Measurements from ENCODE around the gene PGM1. TPM values are rescaled to one million over a fixed set of nuclear protein-coding genes. Genes with fewer than 3 reads are reported as not detected.

PGM1 gene
- total and polyA plus RNA-seq, 2 donors = 52.7 to 61.4 TPM

DNA sequence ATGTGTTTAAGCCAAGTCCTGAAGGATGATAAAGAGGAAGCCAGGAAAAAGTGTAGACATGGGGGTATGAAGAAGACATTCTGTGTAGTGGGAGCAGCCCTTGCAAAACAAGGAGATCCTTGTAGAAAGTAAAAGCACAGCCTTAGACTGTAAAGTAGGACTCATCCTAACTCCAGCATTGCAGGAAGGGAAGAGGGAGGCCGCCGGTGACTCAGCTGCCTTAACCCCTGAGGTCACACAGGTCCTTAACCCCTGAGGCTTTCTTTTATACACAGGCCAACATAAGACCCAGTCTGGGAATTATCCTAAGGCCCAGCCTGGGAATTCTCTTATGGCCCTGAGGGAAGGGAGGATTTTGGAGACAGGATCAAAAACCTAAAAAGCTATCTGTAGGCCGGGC, 18.0 kb downstream of the PGM1 start:
- Histone ChIP-seq H3K4me3 (ENCODE audit: low read depth, low read length) (no peak overlapping the region), H3K27ac (ENCODE audit: low read depth) (no peak overlapping the region), H3K36me3 (ENCODE audit: insufficient read depth) (no peaks in the 10 kb centered on the region), H3K4me1 (ENCODE audit: insufficient read depth) (no peaks in the 10 kb centered on the region)
- DNase-seq (ENCODE audit: extremely low spot score) = no peak
- 72% methylated on average over 3 of the region's 3 CpGs for WGBS

DNA sequence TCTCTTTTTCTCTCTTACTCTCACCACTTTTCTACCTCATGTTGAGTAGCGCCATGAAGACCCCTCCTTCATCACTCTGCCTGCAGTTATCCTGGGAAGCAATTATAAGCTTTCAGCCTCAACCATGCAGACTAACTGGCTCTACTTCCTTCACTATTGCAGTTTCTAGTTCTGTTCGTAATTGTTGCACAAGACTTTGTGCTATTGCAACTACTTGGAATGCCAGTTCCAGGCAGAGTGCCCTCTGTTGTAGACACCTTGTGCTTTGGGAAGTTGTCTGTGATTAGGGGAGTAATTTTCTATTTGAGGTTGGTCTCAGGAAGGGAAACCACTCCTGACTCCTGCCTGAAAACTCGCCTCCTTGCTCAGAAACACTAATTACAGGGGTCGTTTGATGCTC, 19.4 kb downstream of the PGM1 start:
- DNase-seq (ENCODE audit: extremely low spot score) = no peak
- no peak overlapping the region for H3K4me3 ChIP-seq (ENCODE audit: low read depth, low read length)
- 94% methylated on average over 4 of the region's 4 CpGs for WGBS
- no peaks in the 10 kb centered on the region for H3K36me3 ChIP-seq (ENCODE audit: insufficient read depth)
- H3K4me1 ChIP-seq (ENCODE audit: insufficient read depth) = no peaks in the 10 kb centered on the region
- no peak overlapping the region for H3K27ac ChIP-seq (ENCODE audit: low read depth)

DNA sequence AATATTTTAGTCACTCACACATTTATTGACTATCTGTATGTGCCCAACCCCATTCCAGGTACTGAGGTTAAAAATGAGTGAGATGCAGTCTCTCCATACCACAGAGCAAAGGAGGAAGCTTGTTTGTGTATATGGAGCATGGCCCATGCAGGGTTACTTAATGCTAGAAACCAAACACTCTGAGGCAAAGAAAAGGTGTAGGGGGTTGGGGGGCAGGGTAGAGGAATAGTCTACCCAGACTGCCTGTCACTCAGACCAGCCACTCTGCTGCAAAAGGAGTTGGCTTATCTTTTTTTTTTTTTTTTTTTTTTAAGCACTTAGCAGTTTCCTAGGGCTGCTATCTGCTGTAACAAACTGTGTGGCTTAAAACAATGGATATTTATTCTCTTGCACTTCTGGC, 19.8 kb downstream of the PGM1 start:
- H3K27ac ChIP-seq (ENCODE audit: low read depth) = no peak overlapping the region

DNA sequence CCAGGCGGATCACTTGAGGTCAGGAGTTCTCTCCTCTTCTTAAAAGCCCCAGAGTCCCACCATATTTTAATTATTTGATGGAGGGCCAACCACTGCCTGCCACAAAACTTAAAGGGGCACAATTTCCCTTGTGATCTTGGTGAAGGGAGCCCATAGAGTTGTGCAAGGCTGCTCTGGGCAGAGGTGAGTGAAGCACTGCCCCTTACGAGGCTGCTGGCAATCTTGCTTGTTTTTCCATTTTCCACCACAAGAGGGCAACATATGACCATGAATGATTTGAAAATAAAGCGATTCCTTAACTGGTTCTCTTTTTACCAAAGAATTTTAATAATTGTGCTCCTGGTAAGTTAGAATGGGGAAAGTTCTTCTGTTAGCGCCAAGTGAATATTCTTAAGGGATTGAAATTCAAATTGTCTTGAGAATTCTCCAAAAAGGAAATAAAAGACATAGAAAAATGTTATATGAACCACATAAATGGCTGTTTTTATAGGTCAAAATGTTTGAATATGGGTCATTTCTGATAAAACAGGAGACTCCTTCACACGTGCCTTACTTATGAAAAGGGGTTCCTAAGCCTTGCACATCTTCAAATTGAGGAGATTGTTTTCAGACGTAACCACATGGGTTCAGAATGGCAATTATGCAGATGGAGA, 22.7 kb downstream of the PGM1 start:
- no peak overlapping the region for H3K27ac ChIP-seq (ENCODE audit: low read depth)
- peak; percentile 59 for DNase-seq (ENCODE audit: extremely low spot score)
- no peaks in the 10 kb centered on the region for H3K36me3 ChIP-seq (ENCODE audit: insufficient read depth)
- no peak overlapping the region for H3K4me3 ChIP-seq (ENCODE audit: low read depth, low read length)
- H3K4me1 ChIP-seq (ENCODE audit: insufficient read depth) = no peaks in the 10 kb centered on the region
- 37% methylated on average over 6 of the region's 6 CpGs for WGBS

More for the DNA sequence above, 19.8 kb downstream of the PGM1 start:
- no peaks in the 10 kb centered on the region for H3K4me1 ChIP-seq (ENCODE audit: insufficient read depth)
- no peak overlapping the region for H3K4me3 ChIP-seq (ENCODE audit: low read depth, low read length)
- no peaks in the 10 kb centered on the region for H3K36me3 ChIP-seq (ENCODE audit: insufficient read depth)
- no peak for DNase-seq (ENCODE audit: extremely low spot score)

GRCh38 chr1:63617450-63617849, 24.2 kb downstream of the PGM1 start:
- Histone ChIP-seq H3K27ac (ENCODE audit: low read depth) (no peak overlapping the region), H3K4me1 (ENCODE audit: insufficient read depth) (no peaks in the 10 kb centered on the region), H3K4me3 (ENCODE audit: low read depth, low read length) (no peak overlapping the region), H3K36me3 (ENCODE audit: insufficient read depth) (no peaks in the 10 kb centered on the region)
- no peak for DNase-seq (ENCODE audit: extremely low spot score)
- WGBS = 97% methylated on average over 6 of the region's 6 CpGs

GRCh38 chr1:63618011-63618410, 24.8 kb downstream of the PGM1 start:
- no peak overlapping the region for H3K4me3 ChIP-seq (ENCODE audit: low read depth, low read length)
- no peaks in the 10 kb centered on the region for H3K36me3 ChIP-seq (ENCODE audit: insufficient read depth)
- no peak overlapping the region for H3K27ac ChIP-seq (ENCODE audit: low read depth)
- no peak for DNase-seq (ENCODE audit: extremely low spot score)
- no peaks in the 10 kb centered on the region for H3K4me1 ChIP-seq (ENCODE audit: insufficient read depth)

GRCh38 chr1:63619558-63619957, 26.3 kb downstream of the PGM1 start:
- H3K27ac ChIP-seq (ENCODE audit: low read depth) = no peak overlapping the region
- 75% methylated on average over 4 of the region's 4 CpGs for WGBS

GRCh38 chr1:63620671-63621070, 27.5 kb downstream of the PGM1 start:
- WGBS = 96% methylated on average over 5 of the region's 5 CpGs
- H3K27ac ChIP-seq (ENCODE audit: low read depth) = no peak overlapping the region

More at GRCh38 chr1:63619558-63619957, 26.3 kb downstream of the PGM1 start:
- no peak overlapping the region for H3K4me3 ChIP-seq (ENCODE audit: low read depth, low read length)
- DNase-seq (ENCODE audit: extremely low spot score) = no peak
- no peaks in the 10 kb centered on the region for H3K4me1 ChIP-seq (ENCODE audit: insufficient read depth)
- H3K36me3 ChIP-seq (ENCODE audit: insufficient read depth) = no peaks in the 10 kb centered on the region

GRCh38 chr1:63621075-63621474, 27.9 kb downstream of the PGM1 start:
- Histone ChIP-seq H3K27ac (ENCODE audit: low read depth) (no peak overlapping the region), H3K4me1 (ENCODE audit: insufficient read depth) (no peaks in the 10 kb centered on the region), H3K4me3 (ENCODE audit: low read depth, low read length) (no peak overlapping the region), H3K36me3 (ENCODE audit: insufficient read depth) (no peaks in the 10 kb centered on the region)
- 75% methylated on average over 3 of the region's 3 CpGs for WGBS
- DNase-seq (ENCODE audit: extremely low spot score) = no peak

More at GRCh38 chr1:63620671-63621070, 27.5 kb downstream of the PGM1 start:
- Histone ChIP-seq H3K36me3 (ENCODE audit: insufficient read depth) (no peaks in the 10 kb centered on the region), H3K4me3 (ENCODE audit: low read depth, low read length) (no peak overlapping the region), H3K4me1 (ENCODE audit: insufficient read depth) (no peaks in the 10 kb centered on the region)
- DNase-seq (ENCODE audit: extremely low spot score) = no peak

DNA sequence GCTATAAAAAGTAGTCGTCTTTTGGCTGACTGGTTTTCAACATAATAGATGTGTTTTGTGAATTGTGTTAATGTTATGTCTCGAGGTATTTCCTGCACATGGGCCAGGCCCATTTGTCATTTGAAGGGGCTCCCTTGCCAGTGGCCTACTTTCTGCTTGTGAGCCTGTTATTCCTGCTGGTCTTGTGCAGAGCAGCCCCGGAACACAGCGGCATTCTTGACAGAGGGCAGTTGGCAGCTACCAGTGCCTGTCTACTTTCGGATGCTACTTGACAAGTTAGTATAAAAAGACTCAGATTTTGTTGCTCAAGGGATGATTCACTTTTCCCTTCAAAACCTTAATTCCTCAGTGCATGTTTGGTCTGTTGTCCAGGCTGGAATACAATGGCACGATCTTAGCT, 28.5 kb downstream of the PGM1 start:
- H3K4me3 ChIP-seq (ENCODE audit: low read depth, low read length) = no peak overlapping the region
- DNase-seq (ENCODE audit: extremely low spot score) = no peak
- H3K36me3 ChIP-seq (ENCODE audit: insufficient read depth) = no peaks in the 10 kb centered on the region
- WGBS = 47% methylated on average over 6 of the region's 6 CpGs
- H3K27ac ChIP-seq (ENCODE audit: low read depth) = no peak overlapping the region
- H3K4me1 ChIP-seq (ENCODE audit: insufficient read depth) = no peaks in the 10 kb centered on the region

GRCh38 chr1:63622849-63623566, 29.8 kb downstream of the PGM1 start:
- no peaks in the 10 kb centered on the region for H3K4me1 ChIP-seq (ENCODE audit: insufficient read depth)
- WGBS = 86% methylated on average over 7 of the region's 7 CpGs
- H3K36me3 ChIP-seq (ENCODE audit: insufficient read depth) = no peaks in the 10 kb centered on the region
- no peak overlapping the region for H3K4me3 ChIP-seq (ENCODE audit: low read depth, low read length)
- no peak overlapping the region for H3K27ac ChIP-seq (ENCODE audit: low read depth)
- no peak for DNase-seq (ENCODE audit: extremely low spot score)

DNA sequence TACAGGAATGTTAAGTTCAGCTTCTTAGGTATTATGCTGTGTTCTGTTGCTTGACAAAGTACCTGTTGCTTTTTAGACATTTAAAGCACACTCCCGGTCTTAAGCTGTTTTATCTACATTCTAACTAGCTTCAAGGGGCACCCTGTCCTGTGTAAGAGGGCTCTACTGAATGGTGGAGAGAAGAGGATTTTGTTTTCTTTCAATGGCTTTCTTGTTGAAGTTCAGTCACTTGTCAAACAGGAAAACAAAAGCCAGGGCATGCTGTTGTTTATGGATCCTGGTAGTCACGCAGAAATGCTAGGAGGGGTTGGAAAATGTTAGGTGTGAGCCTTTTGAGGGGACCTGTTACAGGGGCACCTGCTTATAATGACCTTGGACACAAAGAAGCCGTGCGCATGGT, 30.7 kb downstream of the PGM1 start:
- 93% methylated on average over 4 of the region's 4 CpGs for WGBS
- no peaks in the 10 kb centered on the region for H3K4me1 ChIP-seq (ENCODE audit: insufficient read depth)

GRCh38 chr1:63624911-63625310, 31.7 kb downstream of the PGM1 start:
- Histone ChIP-seq H3K4me3 (ENCODE audit: low read depth, low read length) (no peak overlapping the region), H3K4me1 (ENCODE audit: insufficient read depth) (no peaks in the 10 kb centered on the region), H3K27ac (ENCODE audit: low read depth) (no peak overlapping the region), H3K36me3 (ENCODE audit: insufficient read depth) (peaks cover 6% of the 10 kb centered on the region)
- 54% methylated on average over 1 of the region's 1 CpG for WGBS
- DNase-seq (ENCODE audit: extremely low spot score) = no peak

More for the DNA sequence above, 30.7 kb downstream of the PGM1 start:
- H3K27ac ChIP-seq (ENCODE audit: low read depth) = no peak overlapping the region
- no peaks in the 10 kb centered on the region for H3K36me3 ChIP-seq (ENCODE audit: insufficient read depth)
- no peak overlapping the region for H3K4me3 ChIP-seq (ENCODE audit: low read depth, low read length)
- no peak for DNase-seq (ENCODE audit: extremely low spot score)

DNA sequence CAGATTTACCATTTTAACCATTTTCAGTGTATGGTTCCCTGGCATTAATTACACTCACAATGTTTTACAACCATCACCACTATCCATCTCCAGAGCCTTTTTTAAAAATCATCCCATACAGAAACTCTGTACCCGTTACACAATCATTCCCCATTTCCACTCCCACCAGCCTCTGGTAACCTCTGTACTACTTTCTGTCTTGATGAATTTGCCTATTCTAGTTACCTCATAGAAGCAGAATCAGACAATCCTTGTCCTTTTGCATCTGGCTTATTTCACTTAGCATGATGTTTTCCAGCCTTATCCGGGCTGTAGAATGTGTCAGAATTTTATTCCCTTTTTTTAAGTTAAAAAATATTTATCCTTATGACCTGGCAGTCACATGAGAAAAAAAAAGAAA, 33.0 kb downstream of the PGM1 start:
- H3K36me3 ChIP-seq (ENCODE audit: insufficient read depth) = peaks cover 8% of the 10 kb centered on the region
- DNase-seq (ENCODE audit: extremely low spot score) = no peak
- WGBS = 84% methylated on average over 2 of the region's 2 CpGs
- H3K4me1 ChIP-seq (ENCODE audit: insufficient read depth) = no peaks in the 10 kb centered on the region
- no peak overlapping the region for H3K27ac ChIP-seq (ENCODE audit: low read depth)
- no peak overlapping the region for H3K4me3 ChIP-seq (ENCODE audit: low read depth, low read length)

Data from urinary bladder (tissue), 4 donors.